SJSA1 (cell line): ENCODE measurements around the gene TMEM200C. TPM values are rescaled to one million over a fixed set of nuclear protein-coding genes. Genes with fewer than 3 reads are reported as not detected.
"Not testable (repeated sequence)": the region's sequence is repeated elsewhere in the genome, so short reads cannot be mapped to it uniquely, and the experiment has no call there.

Source experiments
- DNase-seq, 2 experiments: peaks; one replicate each; pipeline ENCODE4 v3.0.0-alpha.2; 2015 to 2020; ENCODE audit warnings: low spot score in 2 of 2, low read depth in 1 of 2
- H3K27ac ChIP-seq: fragments of 250-450 bp; sonication (Bioruptor Pico); 2 replicates; pipeline ENCODE4 v1.5.1; 2020; ENCODE audit warnings: mild to moderate bottlenecking, moderate library complexity
- H3K27me3 ChIP-seq: fragments of 250-450 bp; sonication (Bioruptor Pico); replicated peaks from 2 replicates; pipeline ENCODE4 v1.5.1; 2020; ENCODE audit warnings: mild to moderate bottlenecking, moderate library complexity
- H3K36me3 ChIP-seq: fragments of 250-450 bp; sonication (Bioruptor Pico); 2 replicates; pipeline ENCODE4 v1.5.1; 2020; ENCODE audit warnings: mild to moderate bottlenecking
- H3K4me1 ChIP-seq: fragments of 250-450 bp; sonication (Bioruptor Pico); replicated peaks from 2 replicates; pipeline ENCODE4 v1.6.1; 2021; ENCODE audit warnings: mild to moderate bottlenecking
- H3K4me3 ChIP-seq: fragments of 250-450 bp; sonication (Bioruptor Pico); 2 replicates; pipeline ENCODE4 v1.5.1; 2020; ENCODE audit warnings: mild to moderate bottlenecking
- H3K9me3 ChIP-seq: fragments of 250-450 bp; sonication (Bioruptor Pico); replicated peaks from 2 replicates; pipeline ENCODE4 v1.5.1; 2020; ENCODE audit warnings: mild to moderate bottlenecking
- total RNA-seq: library from RNA; depleted of rRNA; stranded (reverse); fragments of >200 nt; shearing (Covaris generic); gene quantifications from 2 replicates; pipeline ENCODE4 v1.2.3, GENCODE V29; 2014

TMEM200C gene
- total RNA-seq, 1 experiment from 2014 or later, result 8.1 TPM

DNA sequence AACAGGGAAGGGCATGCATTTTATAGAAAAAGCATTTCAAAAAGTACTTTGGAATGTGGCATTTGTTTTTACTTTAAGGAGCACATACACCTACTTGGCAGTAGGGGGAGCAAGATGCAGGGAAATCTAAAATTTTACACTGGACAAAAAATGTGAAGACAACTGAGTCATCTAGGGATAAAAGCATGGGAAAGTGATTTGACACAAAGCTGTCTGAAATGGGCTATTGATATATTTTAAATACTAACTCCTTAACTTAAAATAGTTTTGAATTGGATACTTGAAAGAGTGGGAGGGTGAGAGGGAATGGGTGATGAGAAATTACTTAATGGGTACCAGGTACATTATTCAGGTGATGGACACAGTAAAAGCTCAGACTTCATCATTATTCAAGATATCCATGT, 15.8 kb downstream of the TMEM200C start:
- Histone ChIP-seq H3K9me3 (no peaks in the 10 kb centered on the region), H3K36me3 (no peaks in the 10 kb centered on the region), H3K4me1 (peaks cover 8% of the 10 kb centered on the region; the same call in 1 of the 2 replicates), H3K27ac (no peak overlapping the region), H3K27me3 (peaks cover 4% of the 10 kb centered on the region; the same call in 1 of the 2 replicates), H3K4me3 (no peak overlapping the region)
- DNase-seq, result peak in 1 of 2 experiments; percentile 40

DNA sequence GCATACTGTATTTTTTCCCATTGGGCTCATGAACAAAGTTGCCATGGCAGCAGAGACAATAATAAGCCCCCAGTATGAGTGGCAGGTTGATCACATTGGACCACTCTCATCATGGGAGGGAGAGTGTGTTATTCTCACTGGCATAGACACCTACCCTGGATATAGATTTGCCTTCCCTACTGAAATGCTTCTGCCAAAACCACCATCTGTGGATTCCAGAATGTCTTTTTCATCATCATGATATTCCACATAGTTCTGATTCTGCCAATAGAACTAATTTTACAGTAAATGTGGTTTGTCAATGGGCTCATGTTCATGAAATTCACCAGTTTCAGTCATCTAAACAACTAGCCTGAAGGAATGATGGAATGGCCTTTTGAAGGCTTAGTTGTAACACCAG, 18.4 kb downstream of the TMEM200C start:
- Histone ChIP-seq H3K36me3 (no peaks in the 10 kb centered on the region), H3K4me1 (no peaks in the 10 kb centered on the region), H3K27me3 (peaks cover 8% of the 10 kb centered on the region; the same call in 1 of the 2 replicates), H3K4me3 (no peak overlapping the region), H3K27ac (no peak overlapping the region), H3K9me3 (no peaks in the 10 kb centered on the region)
- DNase-seq, result no peak

DNA sequence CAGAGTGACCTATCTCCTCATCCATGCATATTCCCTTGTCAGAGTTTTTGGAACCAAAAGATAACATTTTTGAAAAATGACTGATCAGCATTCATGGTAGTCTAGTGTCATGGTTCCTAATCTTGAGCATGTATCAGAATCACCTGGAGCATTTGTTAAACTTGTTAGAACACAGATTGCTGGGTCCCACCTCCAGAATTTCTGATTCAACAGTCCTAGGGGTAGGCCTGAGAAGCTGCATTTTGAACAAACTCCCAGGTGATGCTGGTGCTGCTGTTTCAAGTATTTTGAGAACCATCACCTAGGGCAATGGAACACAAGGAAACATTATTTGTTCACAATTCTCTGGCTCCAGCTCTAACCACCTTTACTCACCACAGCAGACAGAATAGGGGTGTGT, 21.0 kb downstream of the TMEM200C start:
- Histone ChIP-seq H3K27me3 (peaks cover 8% of the 10 kb centered on the region; the same call in 1 of the 2 replicates), H3K27ac (no peak overlapping the region), H3K36me3 (no peaks in the 10 kb centered on the region), H3K4me3 (no peak overlapping the region), H3K9me3 (no peaks in the 10 kb centered on the region), H3K4me1 (no peaks in the 10 kb centered on the region)
- DNase-seq, result no peak

DNA sequence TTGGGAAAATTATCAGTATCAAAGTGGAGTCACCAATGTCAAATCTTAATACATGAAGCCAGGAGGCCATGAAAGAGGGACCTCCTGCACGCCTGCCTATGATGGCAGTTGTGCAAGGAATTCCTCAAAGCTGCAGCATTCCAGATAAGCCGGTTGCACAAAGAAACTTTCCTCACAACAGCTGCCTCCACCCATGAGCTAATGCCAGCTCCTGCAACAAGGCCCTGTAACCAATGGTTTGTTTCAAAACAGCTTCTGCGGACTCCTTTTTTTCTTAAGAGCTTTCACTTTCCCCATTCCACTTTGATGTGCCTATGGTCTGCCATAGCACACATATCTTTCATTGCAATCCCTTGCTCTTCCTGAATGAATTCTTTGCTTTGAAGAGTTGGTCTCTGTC, 22.4 kb downstream of the TMEM200C start:
- DNase-seq, result no peak
- H3K4me3 ChIP-seq, result no peak overlapping the region
- no peaks in the 10 kb centered on the region for H3K9me3 ChIP-seq
- H3K4me1 ChIP-seq, result no peaks in the 10 kb centered on the region
- H3K27me3 ChIP-seq, result peaks cover 6% of the 10 kb centered on the region; the same call in 1 of the 2 replicates
- H3K27ac ChIP-seq, result no peak overlapping the region
- H3K36me3 ChIP-seq, result no peaks in the 10 kb centered on the region

DNA sequence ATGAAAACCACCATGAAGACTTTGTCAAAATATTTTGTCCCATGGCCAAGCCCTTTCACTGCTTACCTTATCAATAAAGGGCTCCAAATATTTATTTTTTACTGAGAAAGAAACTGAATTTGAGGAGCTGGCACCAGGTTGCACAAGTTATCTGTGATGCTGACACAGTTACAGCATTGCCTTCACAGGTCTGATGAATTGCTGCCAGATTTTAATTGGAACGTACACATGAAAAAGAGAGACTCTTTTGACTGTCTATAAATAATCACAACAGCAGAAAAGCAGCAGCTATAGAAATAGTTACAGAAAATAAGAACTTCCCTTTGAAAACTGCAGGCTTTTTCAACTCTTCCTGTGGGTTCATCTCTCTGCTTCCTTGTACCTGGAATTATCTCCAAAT, 23.9 kb downstream of the TMEM200C start:
- no peaks in the 10 kb centered on the region for H3K4me1 ChIP-seq
- H3K27me3 ChIP-seq, result peaks cover 4% of the 10 kb centered on the region; the same call in 1 of the 2 replicates

DNA sequence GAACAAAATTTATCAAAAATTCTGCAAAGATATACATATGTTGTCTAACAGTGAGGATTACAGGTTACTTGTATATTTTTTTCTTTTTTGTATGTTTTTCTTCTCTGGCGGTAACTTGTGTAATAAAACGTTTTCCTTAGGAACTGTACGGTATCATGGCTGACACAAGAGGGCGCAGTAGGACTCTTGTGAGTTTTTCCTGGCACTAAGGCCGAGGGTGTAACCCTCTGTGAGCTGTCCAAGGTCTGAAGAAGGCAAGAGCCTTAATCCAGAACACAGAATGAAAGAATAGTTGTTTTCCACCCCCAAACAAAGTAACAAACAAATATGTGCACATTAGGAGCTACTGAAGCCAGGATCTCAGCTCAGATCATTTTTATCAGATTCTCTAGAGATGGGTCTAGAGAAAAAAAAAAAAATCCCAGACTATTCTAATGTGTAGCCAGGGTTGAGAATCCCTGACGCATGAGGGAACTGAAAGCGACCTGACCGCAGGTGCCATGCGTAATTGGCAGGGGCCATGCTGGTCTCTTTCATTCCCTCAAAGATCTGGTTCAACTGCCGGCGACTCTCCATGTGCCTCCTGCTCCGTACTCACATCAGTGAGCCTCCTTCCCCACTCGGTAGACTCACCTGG, 27.0 kb downstream of the TMEM200C start:
- Histone ChIP-seq H3K27me3 (peaks cover 4% of the 10 kb centered on the region; the same call in 1 of the 2 replicates), H3K36me3 (no peaks in the 10 kb centered on the region), H3K27ac (no peak overlapping the region), H3K9me3 (no peaks in the 10 kb centered on the region), H3K4me3 (no peak overlapping the region), H3K4me1 (no peaks in the 10 kb centered on the region)
- peak; percentile 61 to 81 for DNase-seq

More for the DNA sequence above, 23.9 kb downstream of the TMEM200C start:
- Histone ChIP-seq H3K36me3 (no peaks in the 10 kb centered on the region), H3K4me3 (no peak overlapping the region), H3K27ac (no peak overlapping the region), H3K9me3 (no peaks in the 10 kb centered on the region)
- no peak for DNase-seq

DNA sequence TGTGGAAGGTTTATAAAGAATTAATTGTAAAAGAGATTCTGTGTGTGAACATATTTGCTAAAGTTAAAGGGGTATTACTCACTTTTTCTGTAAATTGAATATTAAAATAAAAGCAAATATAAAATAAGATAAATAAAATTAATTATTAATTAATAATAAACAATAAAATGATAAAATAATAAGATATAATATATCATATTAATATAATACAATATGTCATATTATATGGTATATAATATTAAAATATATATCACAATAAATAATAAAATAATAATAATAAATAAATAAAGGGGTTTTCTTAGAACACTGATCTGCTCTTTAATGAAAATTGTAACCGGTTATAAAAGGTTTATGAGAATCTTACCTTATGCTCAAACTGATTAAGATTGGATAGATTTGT, 29.8 kb downstream of the TMEM200C start:
- Histone ChIP-seq H3K9me3 (no peaks in the 10 kb centered on the region), H3K27ac (no peak overlapping the region), H3K4me1 (no peaks in the 10 kb centered on the region), H3K27me3 (no peaks in the 10 kb centered on the region), H3K4me3 (no peak overlapping the region), H3K36me3 (no peaks in the 10 kb centered on the region)
- DNase-seq, result no peak

DNA sequence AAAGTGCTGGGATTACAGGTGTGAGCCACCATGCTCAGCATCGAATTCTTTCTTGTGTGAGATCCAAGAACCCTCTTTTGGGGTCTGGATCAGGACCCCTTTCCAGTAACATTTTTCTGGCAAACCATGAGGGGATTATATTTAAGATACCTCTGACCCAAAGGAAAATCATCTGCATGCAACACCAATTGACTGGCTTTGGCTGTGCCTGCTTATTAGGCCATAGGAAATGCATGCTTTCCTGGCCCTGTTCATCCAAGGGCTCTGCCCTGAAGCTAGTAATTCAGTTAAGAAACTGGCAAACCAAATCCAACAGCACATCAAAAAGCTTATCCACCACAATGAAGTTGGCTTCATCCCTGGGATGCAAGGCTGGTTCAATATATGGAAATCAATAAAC, 33.2 kb downstream of the TMEM200C start:
- H3K4me3 ChIP-seq, H3K36me3 ChIP-seq, H3K9me3 ChIP-seq, DNase-seq, H3K27me3 ChIP-seq, H3K27ac ChIP-seq, H3K4me1 ChIP-seq: not testable (repeated sequence)

GRCh38 chr18:5857180-5857579, 38.1 kb downstream of the TMEM200C start:
- DNase-seq, result no peak
- H3K4me3 ChIP-seq, result no peak overlapping the region
- no peaks in the 10 kb centered on the region for H3K9me3 ChIP-seq
- H3K4me1 ChIP-seq, result no peaks in the 10 kb centered on the region
- no peak overlapping the region for H3K27ac ChIP-seq
- H3K36me3 ChIP-seq, result no peaks in the 10 kb centered on the region
- peaks cover 20% of the 10 kb centered on the region for H3K27me3 ChIP-seq

- Histone ChIP-seq H3K9me3 (no peaks in the 10 kb centered on the region), H3K36me3 (no peaks in the 10 kb centered on the region), H3K4me3 (no peak overlapping the region), H3K27me3 (peaks cover 21% of the 10 kb centered on the region), H3K4me1 (no peaks in the 10 kb centered on the region), H3K27ac (no peak overlapping the region)
- no peak for DNase-seq
Observed at GRCh38 chr18:5853253-5853652, 42.1 kb downstream of the TMEM200C start.

DNA sequence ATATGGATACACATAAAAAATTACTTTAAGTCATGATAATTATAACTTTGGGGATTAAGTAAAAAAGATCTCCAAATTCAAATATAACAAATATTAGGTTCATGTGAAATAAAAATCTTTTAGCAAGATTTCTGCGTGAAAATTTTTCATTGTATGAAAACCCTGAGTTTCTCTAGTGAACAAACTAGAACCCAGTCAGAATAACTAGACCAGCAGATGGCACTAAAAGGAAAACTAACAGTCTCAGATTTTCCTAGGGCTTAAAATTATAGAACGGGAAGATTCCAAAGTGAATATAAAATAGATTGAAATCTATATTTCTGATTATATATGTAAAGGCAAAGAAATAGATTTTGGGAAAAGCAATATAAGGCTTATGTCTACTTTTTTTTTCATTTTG, 43.3 kb downstream of the TMEM200C start:
- Histone ChIP-seq H3K4me1 (no peaks in the 10 kb centered on the region), H3K9me3 (no peaks in the 10 kb centered on the region), H3K27ac (no peak overlapping the region), H3K36me3 (no peaks in the 10 kb centered on the region), H3K4me3 (no peak overlapping the region), H3K27me3 (peaks cover 21% of the 10 kb centered on the region)
- DNase-seq, result no peak

DNA sequence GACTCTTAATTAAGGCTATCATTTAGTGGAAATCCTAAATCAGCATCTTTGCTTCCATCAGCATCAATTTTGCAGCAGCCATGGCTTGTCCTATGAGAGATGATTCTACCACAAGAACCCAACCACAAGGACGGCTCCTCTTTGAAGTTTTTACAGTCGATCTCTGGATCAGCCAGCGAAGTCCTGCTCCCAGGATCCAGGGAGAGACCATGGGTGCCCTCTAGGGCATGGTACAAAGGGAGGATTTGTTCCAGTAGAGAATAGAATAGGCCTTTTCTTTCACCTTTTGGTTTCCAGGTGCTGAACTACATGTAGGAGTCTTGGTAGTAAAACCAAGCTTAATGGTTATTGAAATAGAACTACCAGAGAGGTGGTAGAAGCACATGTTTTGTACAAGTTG, 52.7 kb downstream of the TMEM200C start:
- Histone ChIP-seq H3K27me3 (peaks cover 7% of the 10 kb centered on the region; the same call in 1 of the 2 replicates), H3K36me3 (no peaks in the 10 kb centered on the region), H3K27ac (no peak overlapping the region), H3K9me3 (no peaks in the 10 kb centered on the region), H3K4me3 (no peak overlapping the region), H3K4me1 (no peaks in the 10 kb centered on the region)
- no peak for DNase-seq

GRCh38 chr18:5841518-5841917, 53.8 kb downstream of the TMEM200C start:
- Histone ChIP-seq H3K4me1 (no peaks in the 10 kb centered on the region), H3K4me3 (no peak overlapping the region), H3K36me3 (no peaks in the 10 kb centered on the region), H3K27me3 (peaks cover 7% of the 10 kb centered on the region; the same call in 1 of the 2 replicates), H3K27ac (no peak overlapping the region), H3K9me3 (no peaks in the 10 kb centered on the region)
- DNase-seq, result no peak

DNA sequence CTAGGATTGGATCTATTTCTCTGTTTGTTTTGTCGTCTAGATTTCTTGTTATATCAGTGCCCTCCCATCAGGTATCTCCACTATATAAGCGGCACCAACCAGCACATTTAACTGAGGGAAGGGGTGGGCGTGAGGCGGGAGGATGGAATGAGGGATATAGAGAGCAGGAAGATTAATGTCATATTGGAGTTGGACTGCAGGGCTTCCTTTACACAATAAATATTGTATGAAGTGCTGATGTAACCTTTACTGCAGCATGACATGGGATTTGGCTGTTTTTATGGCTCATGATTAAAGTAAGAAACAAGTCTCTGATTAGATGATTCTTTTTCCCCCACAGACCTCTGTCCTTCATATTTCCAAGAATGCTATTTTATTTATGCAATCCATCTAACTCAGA, 54.8 kb downstream of the TMEM200C start:
- Histone ChIP-seq H3K27ac (no peak overlapping the region), H3K9me3 (no peaks in the 10 kb centered on the region), H3K4me3 (no peak overlapping the region), H3K36me3 (no peaks in the 10 kb centered on the region), H3K4me1 (no peaks in the 10 kb centered on the region), H3K27me3 (peaks cover 7% of the 10 kb centered on the region; the same call in 1 of the 2 replicates)
- DNase-seq, result no peak

- Histone ChIP-seq H3K36me3 (no peaks in the 10 kb centered on the region), H3K27ac (no peak overlapping the region)
Observed at GRCh38 chr18:5840025-5840424, 55.3 kb downstream of the TMEM200C start.

More at GRCh38 chr18:5840025-5840424, 55.3 kb downstream of the TMEM200C start:
- Histone ChIP-seq H3K9me3 (no peaks in the 10 kb centered on the region), H3K27me3 (peaks cover 8% of the 10 kb centered on the region; the same call in 1 of the 2 replicates), H3K4me3 (no peak overlapping the region), H3K4me1 (no peaks in the 10 kb centered on the region)
- DNase-seq, result no peak
